ENCODE results near the gene HRH4.

- TF ChIP-seq ZNF565 (CRISPR knock-in tag; conservative IDR thresholded peaks at IDR 0.05; ENCODE audit: low read depth) (no peak), ZNF70 (CRISPR knock-in tag; IDR thresholded peaks at IDR 0.05) (no peak), TOX (CRISPR knock-in tag; IDR thresholded peaks at IDR 0.05; ENCODE audit: borderline replicate concordance) (no peak), ZNF8 (CRISPR knock-in tag; IDR thresholded peaks at IDR 0.05) (no peak), CREB5 (CRISPR knock-in tag; IDR thresholded peaks at IDR 0.05; ENCODE audit: low read depth) (no peak), PPARA (CRISPR knock-in tag; IDR thresholded peaks at IDR 0.05; ENCODE audit: borderline replicate concordance) (no peak), ESRRG (CRISPR knock-in tag; IDR thresholded peaks at IDR 0.05) (no peak)
- TF ChIP-seq, protein P1, sequence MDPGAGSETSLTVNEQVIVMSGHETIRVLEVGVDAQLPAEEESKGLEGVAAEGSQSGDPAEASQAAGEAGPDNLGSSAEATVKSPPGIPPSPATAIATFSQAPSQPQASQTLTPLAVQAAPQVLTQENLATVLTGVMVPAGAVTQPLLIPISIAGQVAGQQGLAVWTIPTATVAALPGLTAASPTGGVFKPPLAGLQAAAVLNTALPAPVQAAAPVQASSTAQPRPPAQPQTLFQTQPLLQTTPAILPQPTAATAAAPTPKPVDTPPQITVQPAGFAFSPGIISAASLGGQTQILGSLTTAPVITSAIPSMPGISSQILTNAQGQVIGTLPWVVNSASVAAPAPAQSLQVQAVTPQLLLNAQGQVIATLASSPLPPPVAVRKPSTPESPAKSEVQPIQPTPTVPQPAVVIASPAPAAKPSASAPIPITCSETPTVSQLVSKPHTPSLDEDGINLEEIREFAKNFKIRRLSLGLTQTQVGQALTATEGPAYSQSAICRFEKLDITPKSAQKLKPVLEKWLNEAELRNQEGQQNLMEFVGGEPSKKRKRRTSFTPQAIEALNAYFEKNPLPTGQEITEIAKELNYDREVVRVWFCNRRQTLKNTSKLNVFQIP (CRISPR knock-in tag; IDR thresholded peaks at IDR 0.05; ENCODE audit: borderline replicate concordance, low read depth): no peak
These were observed 27.8 kb upstream of the HRH4 start for GRCh38 chr18:24432618-24433017.

Data from SK-N-SH treated with all-trans-retinoic acid at 6 μM for 48 hours (cell line).